ENCODE data around the gene SPRED1. TPM values are rescaled to one million over a fixed set of nuclear protein-coding genes. Genes with fewer than 3 reads are reported as not detected.

Gene SPRED1
- total and polyA plus RNA-seq, 9 of the 15 experiments (the other 6 are each of a cell fraction or from before 2014, with no cell fraction given): 2.8 to 17.4 (median 7.9) TPM

- Histone ChIP-seq H3K4me2 (ENCODE audit: insufficient read depth, low read length) (no peak overlapping the region), H3K9me3 (replicated peaks; ENCODE audit: control insufficient read depth, insufficient read depth, low read depth, low read length) (no peaks in the 10 kb centered on the region), H3K4me3 (no peak overlapping the region), H3K27me3 (ENCODE audit: control insufficient read depth in 2 of 2, insufficient read depth in 2 of 2, low read length in 2 of 2) (no peaks in the 10 kb centered on the region), H3K9me1 (ENCODE audit: control insufficient read depth, insufficient read depth, low read length) (no peaks in the 10 kb centered on the region), H3K36me3 (ENCODE audit: control insufficient read depth, insufficient read depth, low read length) (peaks cover 24% of the 10 kb centered on the region), H3K27ac (ENCODE audit: extremely low read depth, low read depth, low read length) (no peak overlapping the region), H2AFZ (ENCODE audit: low read depth, low read length) (no peak overlapping the region), H3K9ac (ENCODE audit: insufficient read depth in 1 of 2, low read depth in 2 of 2, low read length in 2 of 2) (no peak overlapping the region), H3K4me1 (replicated peaks in 1 of 2; ENCODE audit: control insufficient read depth in 2 of 2, insufficient read depth in 2 of 2, low read length in 2 of 2) (no peaks in the 10 kb centered on the region), H3K79me2 (ENCODE audit: control insufficient read depth, insufficient read depth, low read length) (peaks cover 54% of the 10 kb centered on the region), H4K20me1 (replicated peaks; ENCODE audit: control insufficient read depth, insufficient read depth, low read length) (no peaks in the 10 kb centered on the region)
- ChIA-PET CTCF (ENCODE audit: low intra/inter-chr PET ratio) (no interaction called here), POLR2A (no interaction called here)
- ATAC-seq (no peak), DNase-seq (ENCODE audit: extremely low read depth in 1 of 4, low spot score in 3 of 4) (no peak), FAIRE-seq (no peak)
- WGBS (ENCODE audit: insufficient coverage, low coverage, missing lambda C conversion rate): 57% methylated on average over 4 of the region's 4 CpGs
- intact Hi-C loops (cut with micrococcal nuclease) (no loop called here), in situ Hi-C loops (cut with MboI) (no loop called here)
- no TSS peak for BruUV-seq (replicated peaks)
- TF ChIP-seq FOXJ2 (tag; IDR thresholded peaks at IDR 0.05) (no peak), MECOM (CRISPR knock-in tag; IDR thresholded peaks at IDR 0.05) (no peak), MBD1 (CRISPR knock-in tag; IDR thresholded peaks at IDR 0.05) (no peak), HMGN3 (IDR thresholded peaks at IDR 0.05; ENCODE audit: borderline replicate concordance, extremely low read depth, insufficient read length, low read depth, low read length) (no peak), MAX (CRISPR knock-in tag; IDR thresholded peaks at IDR 0.05) (no peak), BRD9 (IDR thresholded peaks at IDR 0.05; ENCODE audit: low read depth, partially characterized antibody) (no peak), TOE1 (IDR thresholded peaks at IDR 0.05; ENCODE audit: borderline replicate concordance) (no peak), TOE1 (CRISPR knock-in tag; IDR thresholded peaks at IDR 0.05; ENCODE audit: borderline replicate concordance, low read depth) (no peak), STAT5B (CRISPR knock-in tag; IDR thresholded peaks at IDR 0.05) (no peak), ZBTB8A (IDR thresholded peaks at IDR 0.05; ENCODE audit: partially characterized antibody) (no peak), THAP12 (CRISPR knock-in tag; IDR thresholded peaks at IDR 0.05) (no peak)
Measured at GRCh38 chr15:38297623-38298388, 45.2 kb downstream of the SPRED1 start.
